CD4-positive, alpha-beta T cell treated with Interleukin-12 subunit alpha and Interleukin-12 subunit beta, for 1 hour (primary cell): ENCODE data around the gene C17orf50.
A peak's percentile ranks its signal among the peaks of the same experiment; 100 is the strongest.

ENCODE experiments used
- DNase-seq: peaks from one replicate; pipeline ENCODE4 v3.0.0-alpha.2; 2020

The C17orf50 gene

GRCh38 chr17:35760587-35760986 lies at the start of gene C17orf50:
C17orf50 (plus strand) TSS chr17:35760887; CDS start chr17:35760942, 55 bp downstream.
- DNase-seq: no peak

DNA sequence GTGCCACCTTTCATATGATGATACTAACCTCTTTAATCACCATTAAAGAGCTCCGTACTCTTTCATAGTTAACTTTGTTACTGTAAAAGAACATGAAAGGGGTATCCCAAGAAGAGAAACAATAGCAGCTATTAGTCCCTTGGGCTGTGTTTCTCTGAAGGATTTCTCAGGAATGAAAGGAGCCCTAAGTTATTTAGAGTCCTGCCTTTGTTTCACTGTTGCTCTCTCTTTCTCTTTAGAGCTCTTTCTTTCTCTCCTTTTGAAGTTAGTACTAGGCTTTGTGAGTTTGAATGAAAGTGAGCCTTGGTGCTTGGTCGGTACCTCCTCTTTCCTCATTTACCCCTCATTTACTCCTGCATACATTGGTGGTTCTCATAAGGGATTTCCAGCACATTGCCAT lies 49.7 kb upstream of the C17orf50 start:
- no peak for DNase-seq

DNA sequence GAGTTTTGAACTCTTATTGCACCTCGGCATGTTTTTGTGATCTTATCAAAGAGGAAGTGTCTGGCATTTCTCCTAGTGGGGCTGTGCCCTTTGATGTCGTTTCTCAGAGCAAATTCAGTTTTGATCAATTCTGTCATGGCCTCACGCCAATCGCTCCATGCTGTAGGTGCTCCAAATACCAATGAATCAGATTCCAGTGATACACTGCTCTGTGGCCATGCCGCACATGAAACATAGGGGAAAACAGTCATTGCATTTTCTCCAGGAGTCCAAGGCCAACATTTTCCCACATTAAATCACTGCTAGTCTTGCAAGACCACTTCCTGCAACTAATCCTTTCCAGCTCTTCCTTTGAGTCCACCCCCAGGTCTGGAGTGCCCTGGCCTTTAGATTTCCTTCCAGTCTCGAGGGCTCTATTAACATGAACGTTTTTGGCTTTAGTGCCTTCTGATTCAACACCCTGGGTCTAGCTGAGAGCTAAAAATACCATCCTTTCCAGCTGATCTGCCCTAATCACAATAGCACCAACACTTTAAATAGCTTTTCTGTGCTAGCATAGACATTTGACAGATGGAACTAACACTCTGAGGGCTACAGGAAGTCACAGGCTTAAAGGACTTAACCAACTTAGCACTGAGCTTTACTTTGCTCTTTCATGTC lies 47.5 kb upstream of the C17orf50 start:
- DNase-seq: no peak

GRCh38 chr17:35714988-35715387 lies 45.7 kb upstream of the C17orf50 start:
- no peak for DNase-seq

DNA sequence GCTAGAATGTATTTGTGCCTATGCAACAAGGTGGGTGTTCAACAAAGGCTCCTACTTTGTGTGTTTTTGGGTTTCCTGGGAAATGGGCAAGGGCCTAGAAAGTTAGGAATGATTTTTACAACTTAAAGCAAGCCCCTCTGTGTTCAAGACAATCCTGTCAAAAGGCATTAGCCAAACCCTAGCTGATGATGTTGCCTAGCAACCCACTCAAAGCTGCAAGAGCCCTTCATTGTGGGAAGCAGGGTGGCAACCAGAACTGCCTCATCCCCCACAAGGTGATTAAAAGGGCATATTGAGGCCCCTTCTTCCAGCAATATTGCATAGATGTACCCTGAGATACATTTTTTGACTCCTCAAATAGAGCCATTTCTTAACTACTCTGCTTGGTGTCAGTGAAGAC lies 45.3 kb upstream of the C17orf50 start:
- no peak for DNase-seq

DNA sequence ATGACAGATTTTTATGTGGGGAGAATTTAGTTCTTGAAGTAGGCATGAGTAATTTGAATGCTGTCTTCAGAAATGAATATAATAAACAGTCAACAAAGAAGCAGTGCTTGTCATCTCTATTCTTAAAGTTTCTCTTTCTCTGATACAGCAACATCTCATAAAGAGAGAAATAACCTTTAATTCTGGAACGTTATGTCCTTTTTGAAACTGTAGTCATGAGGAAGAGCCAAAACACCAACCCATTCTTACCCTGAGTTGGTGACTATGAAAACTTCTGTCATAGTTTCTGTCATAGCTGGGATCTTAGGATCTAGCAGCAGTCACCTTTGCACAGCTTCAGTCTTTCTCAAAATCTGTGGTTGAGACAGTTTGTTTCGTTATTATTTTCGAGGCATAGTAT lies 44.5 kb upstream of the C17orf50 start:
- DNase-seq: no peak

DNA sequence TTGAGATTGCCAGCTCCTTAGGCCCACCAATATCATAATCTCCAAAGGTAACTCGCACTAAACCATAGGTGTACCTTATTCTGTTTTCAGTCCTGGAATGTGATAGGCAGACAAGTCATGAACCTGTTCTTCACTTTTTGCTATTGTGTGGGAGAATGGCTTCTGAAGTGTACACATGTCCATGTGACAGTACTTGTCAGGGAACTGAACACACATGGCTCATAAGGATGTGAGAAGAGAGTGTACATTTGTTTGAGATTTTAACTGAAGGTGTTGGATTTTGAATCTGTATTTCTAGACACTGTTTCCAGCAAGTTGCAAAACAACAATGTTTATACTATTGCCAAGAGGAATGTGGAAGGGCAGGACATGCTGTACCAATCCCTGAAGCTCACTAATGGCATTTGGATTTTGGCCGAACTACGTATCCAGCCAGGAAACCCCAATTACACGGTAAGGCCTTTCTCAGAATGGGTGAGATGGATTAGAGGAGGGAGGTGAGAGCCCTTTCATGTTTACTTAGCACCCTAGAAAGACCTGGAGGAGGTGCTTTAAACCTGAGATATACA lies 43.7 kb upstream of the C17orf50 start:
- no peak for DNase-seq

DNA sequence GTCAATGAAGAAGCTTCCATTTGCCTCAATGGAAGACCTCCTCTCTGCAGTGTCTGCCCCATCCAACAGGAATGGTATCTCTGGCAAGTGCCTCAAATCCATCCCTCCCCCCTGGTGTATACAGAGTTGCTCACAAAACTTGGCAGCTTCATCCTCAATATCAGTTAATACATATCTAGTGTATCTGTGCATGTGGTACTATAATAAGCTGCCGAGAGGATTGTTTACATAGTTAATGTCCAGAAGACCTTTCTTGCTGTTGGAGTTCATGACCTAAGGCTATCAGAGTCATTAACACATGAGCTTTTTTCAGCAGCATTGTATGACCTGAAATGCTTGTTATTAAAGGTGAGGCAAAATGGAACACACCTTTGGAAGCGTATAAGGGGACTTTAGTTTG lies 43.2 kb upstream of the C17orf50 start:
- DNase-seq: no peak

DNA sequence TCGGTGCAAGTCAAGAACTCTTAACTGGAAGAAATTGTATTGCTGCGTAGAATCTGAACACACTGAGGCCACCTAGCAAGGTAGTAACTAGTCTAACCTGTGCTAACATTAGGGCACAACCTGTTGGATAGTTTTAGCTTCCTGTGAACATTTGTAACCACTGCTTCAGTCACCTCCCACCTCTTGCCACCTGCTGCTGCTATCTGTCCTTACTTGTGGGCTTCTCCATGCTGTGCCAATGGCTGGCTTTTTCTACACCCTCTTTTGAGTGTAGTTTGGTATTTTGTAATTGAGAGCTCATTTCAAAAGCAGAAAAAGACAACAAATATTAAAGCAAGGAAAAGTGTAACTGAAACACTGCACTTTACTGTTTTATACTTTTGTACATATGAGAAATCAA lies 37.0 kb upstream of the C17orf50 start:
- no peak for DNase-seq

DNA sequence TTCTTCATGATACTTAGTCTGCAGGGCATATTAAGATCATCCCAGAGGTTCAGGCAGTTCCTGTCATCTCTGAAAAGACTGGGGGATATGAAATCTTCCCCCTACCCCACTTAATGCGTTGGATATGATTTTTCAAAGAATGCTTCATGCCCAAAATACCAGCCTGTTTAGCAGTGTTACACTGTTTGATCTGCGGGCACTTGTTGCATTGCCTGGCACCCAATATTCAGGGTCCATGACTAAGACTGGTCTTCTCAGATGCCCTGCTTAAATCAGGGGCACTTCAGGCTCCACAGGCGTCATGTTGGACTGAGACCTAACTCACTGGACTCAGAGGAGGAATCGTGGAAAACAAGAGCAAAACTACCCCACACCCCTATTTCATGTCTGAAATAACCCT lies 35.6 kb upstream of the C17orf50 start:
- no peak for DNase-seq

GRCh38 chr17:35725802-35726126 lies 34.9 kb upstream of the C17orf50 start:
- no peak for DNase-seq

DNA sequence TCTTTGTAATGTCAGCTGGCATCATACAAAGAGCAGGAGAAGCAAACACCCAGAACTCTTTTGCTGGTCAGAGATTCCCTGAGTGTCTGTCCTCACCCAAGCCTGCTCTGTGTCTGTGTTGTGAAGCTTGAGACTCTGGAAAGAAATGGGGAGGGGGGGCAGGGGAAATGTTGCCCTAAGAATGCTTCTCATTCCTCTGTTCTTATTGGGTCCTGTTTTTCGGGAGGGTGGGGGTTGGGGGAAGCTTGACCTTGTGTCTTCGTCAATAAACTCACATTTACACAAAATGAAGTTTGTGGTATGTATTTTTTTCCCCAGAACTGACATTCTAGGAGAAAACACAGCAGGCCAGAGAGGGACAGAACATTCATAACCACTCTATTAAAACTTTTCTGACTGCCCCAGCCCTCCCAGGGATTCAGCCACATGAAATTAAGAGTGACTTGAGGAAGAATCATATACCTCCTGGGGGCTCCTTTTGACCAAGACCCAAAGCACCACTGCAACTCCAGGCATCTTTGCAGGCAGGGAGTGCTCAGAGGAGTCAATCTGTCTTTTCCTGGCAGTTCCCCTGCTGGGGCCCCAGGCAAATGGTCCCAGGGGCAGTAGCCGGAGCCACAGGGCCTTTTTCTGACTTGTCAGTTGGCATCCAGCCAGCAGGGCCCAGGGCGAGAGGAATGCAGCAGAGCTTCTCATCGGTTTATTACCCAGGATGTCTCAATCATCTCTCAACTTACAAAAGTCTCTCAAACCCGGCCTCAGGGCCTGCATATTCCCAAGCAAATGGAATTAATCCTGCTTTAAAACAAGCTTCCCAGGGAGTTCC lies 34.3 kb upstream of the C17orf50 start:
- DNase-seq: no peak

DNA sequence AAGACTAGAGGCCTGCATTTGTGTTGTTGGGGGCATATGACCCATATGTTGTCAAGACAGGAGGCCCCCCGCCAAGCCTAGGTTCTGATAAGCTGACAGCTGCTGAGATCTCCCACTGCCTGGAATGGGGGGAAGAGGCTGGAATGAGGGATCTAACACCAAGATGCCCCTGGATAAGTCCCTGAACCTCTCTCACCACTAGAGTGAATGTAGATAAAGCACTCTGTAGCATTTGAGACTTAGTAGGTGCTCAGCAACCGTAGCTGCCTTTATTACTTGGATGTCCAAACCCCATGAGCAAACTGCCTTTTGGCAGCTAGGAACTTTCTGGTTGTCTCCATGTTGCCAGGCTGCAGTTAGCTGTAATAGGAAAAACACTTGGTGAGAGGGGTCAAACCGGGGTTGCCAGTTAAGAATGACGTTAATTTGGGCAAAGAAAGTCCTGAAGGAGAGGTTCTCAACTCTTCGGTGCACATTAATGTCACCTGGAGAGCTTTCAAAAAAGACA lies 33.7 kb upstream of the C17orf50 start:
- DNase-seq: no peak

GRCh38 chr17:35727635-35728034 lies 33.1 kb upstream of the C17orf50 start:
- DNase-seq: no peak

DNA sequence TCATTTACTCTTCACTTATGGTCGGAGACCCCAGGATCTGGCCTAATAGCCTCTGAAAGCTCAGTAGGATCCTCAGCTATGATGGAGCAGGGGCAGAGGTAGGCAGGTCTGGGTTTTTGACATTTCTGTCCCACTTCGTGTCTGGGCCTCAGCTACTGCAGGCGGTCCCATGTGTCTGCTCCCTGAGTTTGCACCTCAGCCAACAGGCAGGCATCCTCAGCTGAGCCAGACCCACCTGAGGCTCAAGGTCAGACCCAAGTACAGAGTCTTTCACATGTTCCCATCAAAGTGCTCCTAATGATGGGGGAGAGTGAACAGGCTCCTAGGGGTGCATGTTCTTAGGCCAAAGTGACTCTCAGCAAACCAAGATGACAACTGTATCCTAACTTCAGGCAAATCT lies 32.1 kb upstream of the C17orf50 start:
- DNase-seq: no peak

GRCh38 chr17:35729405-35729833 lies 31.3 kb upstream of the C17orf50 start:
- no peak for DNase-seq

GRCh38 chr17:35730400-35731005 lies 30.2 kb upstream of the C17orf50 start:
- no peak for DNase-seq

DNA sequence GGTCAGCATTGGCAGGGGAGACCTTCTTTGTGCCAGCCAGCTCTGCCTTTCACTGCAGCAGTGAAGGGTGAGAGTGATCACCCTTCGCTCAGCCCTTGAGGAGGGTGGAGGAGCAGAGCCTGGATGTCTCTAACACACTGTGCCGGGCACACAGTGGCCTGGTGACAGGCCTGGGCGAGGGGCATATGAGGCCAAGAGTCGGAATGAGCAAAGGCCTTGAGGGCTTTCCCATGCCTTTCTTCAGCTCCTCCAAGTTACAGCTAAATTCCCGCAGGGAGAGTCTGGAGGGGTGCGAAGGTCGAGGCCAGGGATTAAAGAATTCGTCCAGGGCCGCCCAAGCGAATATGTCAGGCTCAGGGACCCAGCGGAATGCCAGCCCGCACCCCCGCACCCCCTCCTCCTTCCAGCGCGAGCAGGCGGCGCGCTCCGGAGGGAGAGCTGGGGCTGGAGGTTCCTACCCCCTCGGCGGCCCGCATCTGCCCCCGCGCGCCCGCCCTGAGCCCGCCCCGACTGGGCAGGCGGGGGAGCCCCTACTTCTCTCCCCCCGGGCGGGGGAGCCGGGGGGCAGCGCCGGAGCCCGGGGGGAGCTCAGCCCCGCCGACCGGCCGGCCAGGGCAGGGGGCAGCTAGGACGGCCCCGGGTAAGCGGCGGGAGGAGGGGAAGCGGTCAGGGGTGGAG lies 29.3 kb upstream of the C17orf50 start, which contains the start of gene RASL10B:
RASL10B (plus strand) TSS at position 401 of the 678 bp plus-strand sequence. CDS start 3,546 bp downstream, outside the sequence.
- peak; percentile 37 for DNase-seq

DNA sequence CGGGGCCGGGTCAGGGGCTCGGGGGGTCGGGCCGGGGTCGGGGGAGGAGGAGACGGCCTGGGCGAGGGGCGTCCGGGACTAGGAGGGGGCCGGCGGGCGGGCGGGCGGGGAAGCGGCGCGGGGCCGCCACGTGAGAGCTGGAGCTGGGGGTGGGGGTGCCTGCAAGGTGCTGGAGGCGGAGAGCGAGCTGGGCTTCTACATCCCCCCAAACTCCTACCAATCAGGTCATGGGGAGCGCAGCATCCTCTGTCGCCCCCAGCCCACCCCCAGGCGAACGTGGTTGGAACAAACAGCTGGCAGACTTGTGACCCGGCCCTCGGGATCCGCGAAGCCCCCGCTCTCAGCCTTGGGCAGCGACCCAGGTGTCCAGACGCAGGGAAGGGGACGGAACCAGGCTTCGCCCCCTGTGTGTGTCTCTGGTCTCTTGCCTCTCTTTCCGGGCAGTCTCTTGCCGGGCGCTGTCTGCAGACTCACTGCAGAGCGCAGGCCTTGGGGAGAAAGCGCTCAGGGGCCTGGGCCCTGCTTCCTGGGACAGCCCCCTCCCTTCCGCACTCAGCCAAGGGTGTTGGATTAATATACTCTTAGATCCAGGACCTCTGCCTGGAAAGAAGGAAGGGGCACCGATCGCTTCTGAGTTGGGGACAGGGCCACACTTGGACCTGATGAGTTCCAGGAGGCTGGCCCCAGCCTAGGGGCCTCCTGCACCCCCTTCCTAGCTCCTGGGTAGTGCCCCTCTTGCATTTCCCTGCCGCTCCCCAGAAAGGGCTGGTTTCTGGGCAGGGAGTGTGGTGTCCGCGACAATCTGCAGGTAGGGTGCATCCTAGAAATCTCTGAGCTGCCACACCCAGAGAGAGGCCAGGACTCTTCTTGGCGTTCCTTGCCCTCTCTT lies 28.5 kb upstream of the C17orf50 start:
- no peak for DNase-seq

DNA sequence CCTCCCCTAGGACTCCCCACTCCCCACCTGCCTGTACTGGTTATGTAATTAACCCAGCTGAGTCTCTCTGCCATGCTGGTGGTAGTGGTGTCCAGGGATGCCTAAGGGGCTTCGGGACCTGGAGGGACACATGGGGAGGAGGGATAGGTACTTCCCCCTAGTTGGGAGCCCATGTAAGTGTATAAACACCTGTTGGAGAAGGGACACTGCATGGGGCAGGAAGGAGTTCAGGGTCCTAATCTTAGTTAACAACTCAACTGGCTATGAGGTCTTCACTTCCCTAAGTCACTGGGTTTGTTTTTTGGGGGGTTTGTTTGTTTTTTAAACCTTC lies 27.9 kb upstream of the C17orf50 start:
- DNase-seq: no peak

DNA sequence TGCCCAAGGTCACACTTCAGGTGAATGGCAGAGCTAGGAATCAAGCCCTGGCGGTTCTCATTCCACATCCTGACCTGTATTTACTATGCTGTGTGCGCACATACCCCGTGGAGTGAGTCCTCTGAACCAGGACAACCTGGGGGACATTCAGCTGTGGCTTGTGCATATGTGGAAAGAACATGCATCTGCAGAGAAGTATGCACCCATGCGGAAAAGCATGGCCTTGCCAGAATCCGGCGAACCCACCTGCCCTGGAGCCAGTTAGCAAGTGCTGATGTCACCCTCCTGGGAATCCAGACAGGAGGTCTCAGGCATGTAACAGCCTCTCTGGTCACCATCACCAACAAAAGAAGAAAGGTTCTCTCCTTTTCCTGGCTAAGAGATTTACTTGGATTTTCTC lies 27.3 kb upstream of the C17orf50 start:
- DNase-seq: no peak

DNA sequence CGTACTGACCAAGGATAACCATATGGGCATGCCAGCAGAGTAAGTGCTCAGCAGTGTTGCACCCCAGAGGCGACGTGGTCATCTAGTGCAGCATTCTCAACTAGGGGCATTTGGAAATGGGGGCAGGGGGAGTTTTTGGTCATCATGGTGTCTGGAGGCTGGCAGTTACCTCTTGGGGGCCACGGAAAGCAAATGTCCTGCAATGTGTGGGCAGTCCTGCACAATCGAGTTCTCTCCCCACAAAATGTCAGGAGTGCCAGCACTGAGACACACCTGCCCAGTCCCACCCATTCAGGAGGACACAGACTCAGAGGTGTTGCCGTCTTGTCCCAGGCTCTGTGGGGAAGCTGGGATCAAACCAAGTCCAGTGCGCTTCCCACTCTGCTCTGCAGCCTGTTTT lies 26.3 kb upstream of the C17orf50 start:
- no peak for DNase-seq
